Measurements from ENCODE around the gene CDK18.

CDK18 gene

GRCh38 chr1:205504311-205505075 lies at the start of gene CDK18:
CDK18 (plus strand) TSS chr1:205504669; CDS start chr1:205523168, 18,499 bp downstream.
- Mint-ChIP-seq H3K4me1 (ENCODE audit: low read depth) (peaks cover 2% of the 10 kb centered on the region), H3K9me3 (no peaks in the 10 kb centered on the region), H3K36me3 (ENCODE audit: low read depth) (no peaks in the 10 kb centered on the region), H3K27ac (no peak within 1 kb of the TSS), H3K27me3 (ENCODE audit: low read depth) (peaks cover 29% of the 10 kb centered on the region), H3K4me3 (peak within 1 kb of the TSS; percentile 74)
- no peak for DNase-seq (ENCODE audit: low spot score)

GRCh38 chr1:205454903-205455335 lies 49.5 kb upstream of the CDK18 start:
- H3K27me3 Mint-ChIP-seq (ENCODE audit: low read depth), result peaks cover 68% of the 10 kb centered on the region
- no peak for DNase-seq (ENCODE audit: low spot score)
- H3K4me1 Mint-ChIP-seq (ENCODE audit: low read depth), result peaks cover 2% of the 10 kb centered on the region
- H3K36me3 Mint-ChIP-seq (ENCODE audit: low read depth), result no peaks in the 10 kb centered on the region
- no peak overlapping the region for H3K4me3 Mint-ChIP-seq
- H3K27ac Mint-ChIP-seq, result no peak overlapping the region
- no peaks in the 10 kb centered on the region for H3K9me3 Mint-ChIP-seq

- H3K4me3 Mint-ChIP-seq, result no peak within 1 kb of the TSS
- H3K4me1 Mint-ChIP-seq (ENCODE audit: low read depth), result peaks cover 2% of the 10 kb centered on the region
- H3K36me3 Mint-ChIP-seq (ENCODE audit: low read depth), result no peaks in the 10 kb centered on the region
- H3K27me3 Mint-ChIP-seq (ENCODE audit: low read depth), result peaks cover 72% of the 10 kb centered on the region
- H3K9me3 Mint-ChIP-seq, result no peaks in the 10 kb centered on the region
- DNase-seq (ENCODE audit: low spot score), result no peak
- no peak within 1 kb of the TSS for H3K27ac Mint-ChIP-seq
These were observed 48.7 kb upstream of the CDK18 start, which contains the start of gene BLACAT1 for GRCh38 chr1:205455581-205456382. BLACAT1 (minus strand) TSS chr1:205456045.

GRCh38 chr1:205456383-205456867 lies 48.0 kb upstream of the CDK18 start:
- Mint-ChIP-seq H3K9me3 (no peaks in the 10 kb centered on the region), H3K4me3 (no peak overlapping the region), H3K4me1 (ENCODE audit: low read depth) (peaks cover 2% of the 10 kb centered on the region), H3K36me3 (ENCODE audit: low read depth) (no peaks in the 10 kb centered on the region), H3K27ac (no peak overlapping the region), H3K27me3 (ENCODE audit: low read depth) (peaks cover 70% of the 10 kb centered on the region)
- no peak for DNase-seq (ENCODE audit: low spot score)

GRCh38 chr1:205456868-205457745 lies 47.4 kb upstream of the CDK18 start:
- Mint-ChIP-seq H3K4me1 (ENCODE audit: low read depth) (peaks cover 2% of the 10 kb centered on the region), H3K4me3 (peak overlapping the region; percentile 11), H3K27ac (no peak overlapping the region), H3K36me3 (ENCODE audit: low read depth) (no peaks in the 10 kb centered on the region), H3K9me3 (no peaks in the 10 kb centered on the region), H3K27me3 (ENCODE audit: low read depth) (peaks cover 69% of the 10 kb centered on the region)
- DNase-seq (ENCODE audit: low spot score), result no peak

GRCh38 chr1:205458777-205459566 lies 45.5 kb upstream of the CDK18 start:
- H3K4me1 Mint-ChIP-seq (ENCODE audit: low read depth), result peaks cover 2% of the 10 kb centered on the region
- no peak overlapping the region for H3K4me3 Mint-ChIP-seq
- no peaks in the 10 kb centered on the region for H3K36me3 Mint-ChIP-seq (ENCODE audit: low read depth)
- H3K9me3 Mint-ChIP-seq, result no peaks in the 10 kb centered on the region
- H3K27me3 Mint-ChIP-seq (ENCODE audit: low read depth), result peaks cover 53% of the 10 kb centered on the region
- H3K27ac Mint-ChIP-seq, result no peak overlapping the region
- no peak for DNase-seq (ENCODE audit: low spot score)

- H3K9me3 Mint-ChIP-seq, result no peaks in the 10 kb centered on the region
- DNase-seq (ENCODE audit: low spot score), result no peak
- H3K36me3 Mint-ChIP-seq (ENCODE audit: low read depth), result no peaks in the 10 kb centered on the region
- no peaks in the 10 kb centered on the region for H3K4me1 Mint-ChIP-seq (ENCODE audit: low read depth)
- no peak overlapping the region for H3K4me3 Mint-ChIP-seq
- H3K27ac Mint-ChIP-seq, result no peak overlapping the region
- peaks cover 13% of the 10 kb centered on the region for H3K27me3 Mint-ChIP-seq (ENCODE audit: low read depth)
These were observed 39.1 kb upstream of the CDK18 start for GRCh38 chr1:205465392-205465791.

- H3K27me3 Mint-ChIP-seq (ENCODE audit: low read depth), result peaks cover 10% of the 10 kb centered on the region
- H3K4me3 Mint-ChIP-seq, result no peak overlapping the region
- no peak for DNase-seq (ENCODE audit: low spot score)
- H3K4me1 Mint-ChIP-seq (ENCODE audit: low read depth), result no peaks in the 10 kb centered on the region
- H3K9me3 Mint-ChIP-seq, result no peaks in the 10 kb centered on the region
- H3K36me3 Mint-ChIP-seq (ENCODE audit: low read depth), result no peaks in the 10 kb centered on the region
- H3K27ac Mint-ChIP-seq, result no peak overlapping the region
These were observed 37.8 kb upstream of the CDK18 start for GRCh38 chr1:205466595-205467220.

- H3K36me3 Mint-ChIP-seq (ENCODE audit: low read depth), result no peaks in the 10 kb centered on the region
- no peak overlapping the region for H3K4me3 Mint-ChIP-seq
- no peaks in the 10 kb centered on the region for H3K4me1 Mint-ChIP-seq (ENCODE audit: low read depth)
- H3K9me3 Mint-ChIP-seq, result peaks cover 7% of the 10 kb centered on the region
- H3K27ac Mint-ChIP-seq, result no peak overlapping the region
- no peak for DNase-seq (ENCODE audit: low spot score)
- peaks cover 15% of the 10 kb centered on the region for H3K27me3 Mint-ChIP-seq (ENCODE audit: low read depth)
These were observed 34.3 kb upstream of the CDK18 start for GRCh38 chr1:205470131-205470530.

GRCh38 chr1:205472737-205473441 lies 31.6 kb upstream of the CDK18 start:
- Mint-ChIP-seq H3K36me3 (ENCODE audit: low read depth) (no peaks in the 10 kb centered on the region), H3K4me3 (no peak overlapping the region), H3K9me3 (peaks cover 17% of the 10 kb centered on the region), H3K27me3 (ENCODE audit: low read depth) (peaks cover 9% of the 10 kb centered on the region), H3K4me1 (ENCODE audit: low read depth) (no peaks in the 10 kb centered on the region), H3K27ac (no peak overlapping the region)
- DNase-seq (ENCODE audit: low spot score), result no peak

GRCh38 chr1:205473475-205473874 lies 31.0 kb upstream of the CDK18 start:
- no peak for DNase-seq (ENCODE audit: low spot score)
- no peaks in the 10 kb centered on the region for H3K36me3 Mint-ChIP-seq (ENCODE audit: low read depth)
- no peaks in the 10 kb centered on the region for H3K4me1 Mint-ChIP-seq (ENCODE audit: low read depth)
- H3K4me3 Mint-ChIP-seq, result no peak overlapping the region
- no peak overlapping the region for H3K27ac Mint-ChIP-seq
- peaks cover 17% of the 10 kb centered on the region for H3K9me3 Mint-ChIP-seq
- peaks cover 9% of the 10 kb centered on the region for H3K27me3 Mint-ChIP-seq (ENCODE audit: low read depth)

GRCh38 chr1:205473966-205474365 lies 30.5 kb upstream of the CDK18 start:
- H3K4me3 Mint-ChIP-seq, result no peak overlapping the region
- no peaks in the 10 kb centered on the region for H3K36me3 Mint-ChIP-seq (ENCODE audit: low read depth)
- H3K27ac Mint-ChIP-seq, result no peak overlapping the region
- no peaks in the 10 kb centered on the region for H3K4me1 Mint-ChIP-seq (ENCODE audit: low read depth)
- H3K9me3 Mint-ChIP-seq, result peaks cover 17% of the 10 kb centered on the region
- peaks cover 9% of the 10 kb centered on the region for H3K27me3 Mint-ChIP-seq (ENCODE audit: low read depth)
- DNase-seq (ENCODE audit: low spot score), result no peak
